Activated CD4-positive, alpha-beta memory T cell treated with anti-CD3 and anti-CD28 coated beads for 36 hours (primary cell): Measurements from ENCODE around the gene HADHB. TPM values are rescaled to one million over a fixed set of nuclear protein-coding genes. Genes with fewer than 3 reads are reported as not detected.

ENCODE experiments used
- CTCF ChIA-PET: fragments of 350-600 bp; sonication (Branson Sonifier 250); formaldehyde crosslinking; loops from one replicate; lab custom pipeline; 2021; ENCODE audit warnings: antibody characterized with exemption, inconsistent platforms; lab: Charles Lee
- POLR2A ChIA-PET: fragments of 350-600 bp; sonication (Branson Sonifier 250); formaldehyde crosslinking; loops from one replicate; lab custom pipeline; 2021; ENCODE audit warnings: antibody characterized with exemption; lab: Charles Lee
- DNase-seq: peaks from one replicate; pipeline ENCODE4 v3.0.0-alpha.2; 2020
- H3K27ac Mint-ChIP-seq: one replicate; pipeline ENCODE4 v1.8.0; 2021; ENCODE audit warnings: mixed read lengths
- H3K27me3 Mint-ChIP-seq: one replicate; pipeline ENCODE4 v1.8.0; 2021; ENCODE audit warnings: mixed read lengths
- H3K36me3 Mint-ChIP-seq: one replicate; pipeline ENCODE4 v1.8.0; 2021; ENCODE audit warnings: mixed read lengths
- H3K4me1 Mint-ChIP-seq: one replicate; pipeline ENCODE4 v1.8.0; 2021; ENCODE audit warnings: low read depth, mixed read lengths
- H3K4me3 Mint-ChIP-seq: one replicate; pipeline ENCODE4 v1.8.0; 2021; ENCODE audit warnings: mild to moderate bottlenecking, mixed read lengths
- H3K9me3 Mint-ChIP-seq: one replicate; pipeline ENCODE4 v1.8.0; 2021; ENCODE audit warnings: mixed read lengths
- intact Hi-C: fragments of 100-400 bp; cut with micrococcal nuclease; formaldehyde crosslinking; loops from one replicate; pipeline ENCODE4 v1.15.1; 2023
- total RNA-seq, 2 experiments: library from RNA; stranded (reverse); gene quantifications; one replicate each; pipeline ENCODE4 v1.2.3, GENCODE V29; 2021

Gene HADHB
- total RNA-seq, 2 experiments from 2014 or later, result 73.8 to 78.1 TPM

- POLR2A ChIA-PET, result no interaction called here
- no peaks in the 10 kb centered on the region for H3K36me3 Mint-ChIP-seq
- DNase-seq, result no peak
- intact Hi-C loops, result loop anchor here (10.0 kb wide), 2 partner anchors 150 to 250 kb away; no protein-coding TSS in a partner anchor
- peaks cover 11% of the 10 kb centered on the region for H3K4me1 Mint-ChIP-seq
- no peaks in the 10 kb centered on the region for H3K9me3 Mint-ChIP-seq
- no peaks in the 10 kb centered on the region for H3K27me3 Mint-ChIP-seq
- no peak overlapping the region for H3K4me3 Mint-ChIP-seq
- no peak overlapping the region for H3K27ac Mint-ChIP-seq
- CTCF ChIA-PET, result no interaction called here
Observed at GRCh38 chr2:26335231-26335630, 90.5 kb downstream of the HADHB start.

GRCh38 chr2:26336719-26337118 lies 92.0 kb downstream of the HADHB start:
- Mint-ChIP-seq H3K4me3 (no peak overlapping the region), H3K36me3 (no peaks in the 10 kb centered on the region), H3K9me3 (no peaks in the 10 kb centered on the region), H3K4me1 (peaks cover 9% of the 10 kb centered on the region), H3K27me3 (no peaks in the 10 kb centered on the region), H3K27ac (no peak overlapping the region)
- POLR2A ChIA-PET, result interaction anchor here (1.2 kb wide), 1 partner anchor 10 kb away, joined by 3 read pairs; the partner anchor contains the start of gene ADGRF3
- no peak for DNase-seq
- CTCF ChIA-PET, result interaction anchor here (1.5 kb wide), 1 partner anchor 9 kb away, joined by 6 read pairs; the partner anchor contains the start of genes ADGRF3 and SELENOI
- intact Hi-C loops, result loop anchor here (10.0 kb wide), 2 partner anchors 152 to 252 kb away; no protein-coding TSS in a partner anchor

- ChIA-PET POLR2A (interaction anchor here (1.2 kb wide), 1 partner anchor 9 kb away, joined by 3 read pairs; the partner anchor contains the start of gene ADGRF3), CTCF (interaction anchor here (0.5 to 1.5 kb wide), 3 partner anchors 9 to 1634 kb away, joined by 3 to 6 read pairs (median 5); partner anchors contain the start of genes ADGRF3 and SELENOI)
- H3K4me1 Mint-ChIP-seq, result peaks cover 9% of the 10 kb centered on the region
- no peak overlapping the region for H3K4me3 Mint-ChIP-seq
- H3K36me3 Mint-ChIP-seq, result no peaks in the 10 kb centered on the region
- intact Hi-C loops, result loop anchor here (10.0 kb wide), 2 partner anchors 152 to 252 kb away; no protein-coding TSS in a partner anchor
- no peaks in the 10 kb centered on the region for H3K9me3 Mint-ChIP-seq
- H3K27ac Mint-ChIP-seq, result no peak overlapping the region
- no peak for DNase-seq
- no peaks in the 10 kb centered on the region for H3K27me3 Mint-ChIP-seq
Observed at GRCh38 chr2:26337298-26337697, 92.6 kb downstream of the HADHB start.

Other genes with a start within 250 kb of the HADHB start
- 100 to 1,000 TPM; 110 to 119 TPM for gene RAB10, start 210.9 kb upstream of the HADHB start, total RNA-seq
- gene GAREM2, start 71.9 kb upstream of the HADHB start, total RNA-seq, result 1 to 10 TPM; 1.4 to 2.8 TPM
- gene HADHA, start 307 bp upstream of the HADHB start, total RNA-seq, result 100 to 1,000 TPM; 129 to 130 TPM
- 10 to 100 TPM; 31.9 to 34.2 TPM for gene SELENOI, start 101.2 kb downstream of the HADHB start, total RNA-seq
- gene ADGRF3, start 101.8 kb downstream of the HADHB start, total RNA-seq, result 1 to 10 TPM; 1.4 to 3.7 TPM
- gene DRC1, start 157.0 kb downstream of the HADHB start, total RNA-seq, result not detected
- gene OTOF, start 233.2 kb downstream of the HADHB start, total RNA-seq, result 1 to 10 TPM; 1.6 to 1.9 TPM